Astrocyte of the cerebellum (primary cell): Measurements from ENCODE around the gene PLAGL2.
"Not testable (repeated sequence)": the region's sequence is repeated elsewhere in the genome, so short reads cannot be mapped to it uniquely, and the experiment has no call there.

Source experiments
- DNase-seq: peaks from one replicate; pipeline ENCODE4 v3.0.0-alpha.2; 2011; ENCODE audit warnings: low read depth
- H3K4me3 ChIP-seq: 2 replicates; pipeline ENCODE4 v1.5.1; 2011; ENCODE audit warnings: mild to moderate bottlenecking, low read depth, low read length, moderate library complexity
- CTCF ChIP-seq: IDR thresholded peaks from 2 replicates; pipeline ENCODE4 v1.5.1; 2012; ENCODE audit warnings: low read length, low read depth, moderate library complexity, mild to moderate bottlenecking; ENCODE audit errors: missing control alignments
- in situ Hi-C: cut with HindIII; loops from 2 replicates; pipeline ENCODE4 v1.10.0; 2017; ENCODE audit warnings: low sequenced_read_pairs

The PLAGL2 gene

GRCh38 chr20:32199006-32199405 is 8.5 kb downstream of the PLAGL2 start:
- no peak for TF ChIP-seq CTCF
- H3K4me3 ChIP-seq, result no peak overlapping the region
- DNase-seq, result no peak
- in situ Hi-C loops, result no loop called here

GRCh38 chr20:32197136-32197535 is 10.4 kb downstream of the PLAGL2 start:
- DNase-seq, in situ Hi-C loops, H3K4me3 ChIP-seq: not testable (repeated sequence)

DNA sequence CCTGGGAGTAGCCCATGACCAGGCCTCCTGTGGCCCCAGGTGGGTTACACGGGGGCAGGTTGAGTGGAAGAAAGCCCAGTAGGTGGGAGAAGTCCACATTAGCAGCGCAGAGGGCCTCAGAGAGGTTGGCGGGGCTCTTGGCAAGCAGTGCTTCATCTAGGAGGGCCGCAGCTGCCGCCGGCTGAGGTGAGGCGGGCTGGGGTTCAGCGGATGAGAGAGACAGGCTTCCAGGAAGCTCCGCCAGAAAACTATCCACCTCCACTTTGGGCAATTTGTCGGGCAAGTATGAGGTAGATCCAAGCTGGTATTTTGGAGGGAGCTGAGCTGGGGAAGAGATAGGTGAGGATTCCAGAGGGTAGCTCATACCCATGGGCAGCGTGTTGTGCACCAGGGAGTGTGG is 10.9 kb downstream of the PLAGL2 start:
- DNase-seq, in situ Hi-C loops, H3K4me3 ChIP-seq: not testable (repeated sequence)

DNA sequence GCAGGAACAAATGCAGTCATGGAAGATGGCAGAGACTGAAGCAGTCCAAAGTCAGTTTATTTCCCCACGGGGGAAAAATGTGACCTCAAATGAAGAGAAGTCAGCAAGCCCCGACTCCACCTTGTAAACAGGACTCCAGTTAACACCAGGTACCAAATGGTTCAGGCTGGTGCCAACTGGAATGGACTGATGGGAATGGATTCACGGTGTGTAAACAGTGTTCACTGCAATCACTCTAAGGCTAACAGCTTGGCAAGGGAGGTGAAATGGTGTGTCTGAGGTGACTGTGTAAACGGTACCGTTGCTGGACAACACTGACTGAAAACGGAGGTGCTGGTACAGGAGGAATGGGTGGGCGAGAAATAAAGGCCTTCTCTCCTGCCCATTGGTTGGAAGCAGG is 12.0 kb downstream of the PLAGL2 start:
- H3K4me3 ChIP-seq, result no peak overlapping the region
- no peak for DNase-seq
- in situ Hi-C loops, result no loop called here
- TF ChIP-seq CTCF, result no peak

DNA sequence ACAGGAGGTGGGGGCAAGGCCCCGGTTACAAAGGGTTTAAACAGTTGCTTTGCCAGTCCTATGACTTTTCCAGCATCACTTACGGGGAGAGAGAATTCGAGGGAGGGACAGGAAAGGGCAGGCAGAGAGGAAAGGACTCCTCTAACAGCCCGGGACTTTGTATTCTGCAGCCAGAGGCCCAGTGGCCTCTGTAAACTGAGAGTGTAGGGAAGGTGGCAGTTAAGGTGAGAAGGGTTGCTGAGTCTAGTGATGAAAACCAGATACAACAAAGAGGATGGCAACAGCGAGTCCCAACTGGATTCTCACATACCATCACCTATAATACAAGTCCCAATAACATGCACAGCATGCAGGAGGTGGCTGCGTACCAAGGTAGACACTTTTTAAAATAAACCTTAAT is 13.5 kb downstream of the PLAGL2 start:
- no peak for TF ChIP-seq CTCF
- DNase-seq, result no peak
- in situ Hi-C loops, result no loop called here
- H3K4me3 ChIP-seq, result no peak overlapping the region

GRCh38 chr20:32193336-32193735 is 14.2 kb downstream of the PLAGL2 start:
- DNase-seq, in situ Hi-C loops, H3K4me3 ChIP-seq: not testable (repeated sequence)

- H3K4me3 ChIP-seq, result no peak overlapping the region
- in situ Hi-C loops, result no loop called here
- no peak for DNase-seq
- no peak for TF ChIP-seq CTCF
These were observed 14.8 kb downstream of the PLAGL2 start for GRCh38 chr20:32192698-32193097.

GRCh38 chr20:32191873-32192272 is 15.7 kb downstream of the PLAGL2 start:
- no peak for DNase-seq
- in situ Hi-C loops, result no loop called here
- TF ChIP-seq CTCF, result no peak
- no peak overlapping the region for H3K4me3 ChIP-seq

DNA sequence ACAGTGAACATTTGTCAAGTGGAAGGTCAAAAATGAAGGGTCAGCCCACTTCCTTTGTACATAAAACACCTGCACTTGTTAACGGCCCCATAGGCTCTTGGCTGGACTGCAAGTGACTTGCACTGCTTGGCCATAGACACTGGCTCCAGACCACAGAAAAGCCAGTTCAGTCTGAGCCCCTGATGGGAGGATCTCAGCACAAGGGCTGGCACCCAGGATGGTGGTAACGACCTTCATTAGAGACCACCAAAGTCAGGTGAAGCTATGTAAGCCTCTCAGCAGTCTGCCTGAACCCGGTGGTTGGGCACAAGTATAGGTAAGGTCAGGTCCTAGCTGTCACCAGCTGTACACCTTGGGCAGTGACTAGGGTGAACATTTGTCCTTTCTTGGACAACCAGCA is 16.1 kb downstream of the PLAGL2 start:
- TF ChIP-seq CTCF, result no peak
- in situ Hi-C loops, result no loop called here
- no peak for DNase-seq
- H3K4me3 ChIP-seq, result no peak overlapping the region
